Right lobe of liver (tissue), 6 donors: ENCODE data around the gene DIS3L2. TPM values are rescaled to one million over a fixed set of nuclear protein-coding genes. Genes with fewer than 3 reads are reported as not detected.

Experiments
- ATAC-seq, 4 donors: fragments of 200-7000 bp; cut with Tn5 transposase; one replicate each; pipeline ENCODE4 v1.9.1; 2020; ENCODE audit warnings: mild to moderate bottlenecking in 4 of 4, moderate library complexity in 4 of 4
- DNase-seq, 3 donors: peaks; one replicate each; pipeline ENCODE4 v3.0.0-alpha.2; 2020
- H3K27ac ChIP-seq, 3 donors: fragments of 200-600 bp; one replicate each; pipeline ENCODE4 v1.8.0; 2022
- H3K27me3 ChIP-seq, 2 donors: fragments of 200-600 bp; one replicate each; pipeline ENCODE4 v1.8.0; 2022
- H3K36me3 ChIP-seq, 4 donors: fragments of 200-600 bp; sonication (generic) in 1 of 4; one replicate each; pipeline versions ENCODE4 v1.5.1 to v1.8.0; 2017 to 2022; ENCODE audit warnings: control low read depth in 1 of 4
- H3K4me1 ChIP-seq, 4 donors: fragments of 200-600 bp; sonication (generic) in 1 of 4; one replicate each; pipeline versions ENCODE4 v1.5.1 to v1.8.0; 2017 to 2022; ENCODE audit warnings: control low read depth in 1 of 4
- H3K4me3 ChIP-seq, 3 donors: fragments of 200-600 bp; one replicate each; pipeline ENCODE4 v1.8.0; 2022
- H3K9me3 ChIP-seq, 4 donors: fragments of 200-600 bp; sonication (generic) in 1 of 4; one replicate each; pipeline versions ENCODE4 v1.5.1 to v1.8.0; 2017 to 2022; ENCODE audit warnings: control low read depth in 1 of 4
- CTCF ChIP-seq, 4 donors: fragments of 200-600 bp in 3 of 4; fragments of 450-650 bp in 1 of 4; IDR thresholded peaks; one replicate each; pipeline versions ENCODE4 v1.5.1 to v1.8.0; 2016 to 2022; ENCODE audit warnings: antibody characterized with exemption in 4 of 4, mild to moderate bottlenecking in 2 of 4
- POLR2A ChIP-seq: fragments of 450-650 bp; IDR thresholded peaks from one replicate; pipeline ENCODE4 v1.6.1; 2017; ENCODE audit warnings: antibody characterized with exemption, mild to moderate bottlenecking
- WGBS: methylation state at CpG from one replicate; pipeline ENCODE4 v1.1.6; 2018; ENCODE audit warnings: low coverage, low lambda C conversion rate; ENCODE audit not compliant: insufficient coverage; ENCODE audit errors: missing lambda C conversion rate; 5-methylcytosine and 5-hydroxymethylcytosine counted together
- intact Hi-C, 2 donors: fragments of 100-400 bp; cut with DNase I; formaldehyde crosslinking; loops; one replicate each; pipeline versions ENCODE4 v1.11.2 to v1.14.1; 2022
- total RNA-seq, 6 experiments: library from RNA; depleted of rRNA in 2 of 6; stranded (reverse); fragments of >200 nt in 2 of 6; fragmentation: NEBNext Ultra II Directional in 3 of 6; extraction: Animal tissue kit (Norgen Biotek cat#: 25700) in 3 of 6; gene quantifications; one replicate each; pipeline versions ENCODE4 v1.1.0 to v1.2.4, GENCODE V29; 2016 to 2023
- donor health status: DM: no; HTN: yes; CAD: no.
- donor health status: DM: no; HTN: no; CAD: no.
- donor health status: DM: no; HTN: no; CAD: no.
- donor health status: DM: no; HTN: yes; CAD: no.
- donor health status: DM: no; HTN: yes; CAD: no.

The DIS3L2 gene
- total RNA-seq, 6 experiments from 2014 or later, result 8.1 to 22.3 (median 16.7) TPM

DNA sequence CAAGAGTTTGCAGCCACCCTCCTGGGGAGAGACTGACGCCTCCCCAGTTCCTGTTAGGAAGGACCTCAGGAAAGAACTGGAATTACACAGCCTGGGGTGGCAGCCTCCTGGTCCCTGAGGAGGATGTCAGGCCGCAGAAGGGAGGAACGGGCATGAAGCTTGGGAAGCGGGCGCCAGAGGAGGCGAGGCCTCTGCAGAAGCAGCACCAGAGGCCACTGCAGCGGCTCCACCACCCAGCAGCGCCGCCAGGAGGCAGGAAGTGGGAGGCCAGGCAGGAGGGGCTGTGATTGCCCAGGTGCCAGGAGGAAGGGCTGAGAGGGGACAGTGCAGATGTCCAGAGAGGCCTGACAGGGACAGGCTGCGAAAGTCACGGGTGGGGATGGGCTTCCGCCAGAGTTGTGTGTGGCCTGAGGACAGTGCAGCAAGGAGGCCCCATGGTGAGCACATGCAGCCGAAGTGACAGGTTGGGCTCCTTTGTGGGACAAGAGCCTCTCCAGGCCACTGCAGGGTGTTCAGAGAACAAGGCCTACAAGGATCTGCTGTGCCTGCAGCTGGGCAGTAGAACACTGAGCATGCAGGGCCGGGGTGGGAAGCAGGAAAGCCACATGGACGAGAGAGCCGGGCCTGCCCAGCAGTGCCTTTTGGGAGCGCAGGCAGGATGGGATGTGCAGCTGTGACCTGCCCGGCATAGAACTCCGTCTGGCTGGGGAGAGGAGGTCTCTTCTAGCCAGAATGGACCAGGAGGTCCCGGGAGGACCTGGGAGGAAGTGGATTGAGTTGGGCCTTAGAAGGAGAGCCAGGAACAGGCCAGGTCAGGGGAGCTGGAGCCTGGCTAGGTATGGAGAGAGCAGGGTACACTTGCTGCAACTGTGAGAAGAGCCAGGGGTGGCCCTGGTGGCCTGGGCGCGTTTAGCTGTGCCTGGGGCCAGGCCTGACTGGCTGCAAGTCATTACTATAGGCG is 377.9 kb downstream of the DIS3L2 start:
- DNase-seq (peak in 1 of 3 donors; percentile 44), ATAC-seq (no peak)
- Histone ChIP-seq H3K4me3 (no peak overlapping the region), H3K36me3 (no peaks in the 10 kb centered on the region), H3K4me1 (no peaks in the 10 kb centered on the region), H3K27ac (no peak overlapping the region), H3K27me3 (no peaks in the 10 kb centered on the region), H3K9me3 (no peaks in the 10 kb centered on the region)
- intact Hi-C loops, result no loop called here
- 87% methylated on average over 11 of the region's 23 CpGs for WGBS
- TF ChIP-seq POLR2A (no peak), CTCF (IDR thresholded peaks at IDR 0.05) (no peak)

DNA sequence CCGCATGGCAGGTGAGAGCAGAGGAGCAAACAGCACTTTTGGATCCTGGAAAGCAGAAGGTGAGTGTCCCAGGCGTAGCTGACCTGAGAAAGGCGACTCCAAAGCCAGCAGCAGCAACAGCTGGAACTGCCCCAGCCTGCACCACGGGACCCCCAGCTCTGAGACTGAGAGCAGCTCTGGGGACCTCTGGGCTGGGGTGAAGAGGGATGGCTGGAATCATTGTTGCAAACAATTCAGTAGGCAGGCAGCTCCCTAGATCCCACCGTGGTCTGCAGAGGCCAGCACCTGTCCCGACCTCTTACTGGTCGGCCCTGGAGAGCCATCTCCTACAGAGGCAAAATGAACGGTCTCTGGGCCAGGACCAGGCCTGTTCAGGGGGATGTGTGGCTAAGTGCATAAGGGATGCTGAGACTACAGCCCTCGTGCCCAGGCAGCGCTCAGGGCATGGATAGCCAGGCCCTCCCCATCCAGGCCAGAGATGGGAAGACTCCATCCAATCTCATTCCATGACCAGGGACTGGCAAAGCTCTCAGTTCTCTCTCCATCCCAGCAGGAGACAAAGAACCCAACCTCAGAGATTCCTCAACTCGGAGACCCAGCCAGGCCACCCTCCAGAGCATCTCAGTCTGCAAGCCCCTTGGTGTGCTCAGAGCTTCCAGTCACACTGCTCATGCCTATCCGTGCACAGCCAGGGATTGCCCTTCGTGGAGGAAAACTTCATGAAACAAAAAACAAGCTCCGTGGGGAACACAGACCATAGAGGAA is 378.8 kb downstream of the DIS3L2 start:
- H3K4me1 ChIP-seq, result no peaks in the 10 kb centered on the region
- WGBS, result 93% methylated on average over 5 of the region's 14 CpGs
- H3K27me3 ChIP-seq, result no peaks in the 10 kb centered on the region
- no peak overlapping the region for H3K4me3 ChIP-seq
- no peaks in the 10 kb centered on the region for H3K36me3 ChIP-seq
- ATAC-seq (peak in 1 of 4 donors; percentile 3), DNase-seq (peak in 1 of 3 donors; percentile 22)
- TF ChIP-seq CTCF (IDR thresholded peaks at IDR 0.05) (no peak), POLR2A (no peak)
- intact Hi-C loops, result no loop called here
- H3K9me3 ChIP-seq, result no peaks in the 10 kb centered on the region
- no peak overlapping the region for H3K27ac ChIP-seq

- H3K36me3 ChIP-seq, result no peaks in the 10 kb centered on the region
- TF ChIP-seq POLR2A (no peak), CTCF (IDR thresholded peaks at IDR 0.05) (no peak)
- 73% methylated on average over 11 of the region's 17 CpGs for WGBS
- no peaks in the 10 kb centered on the region for H3K9me3 ChIP-seq
- peak in 1 of 3 donors; percentile 33 for DNase-seq
- ATAC-seq, result no peak
- H3K27ac ChIP-seq, result no peak overlapping the region
- no peak overlapping the region for H3K4me3 ChIP-seq
- H3K4me1 ChIP-seq, result no peaks in the 10 kb centered on the region
- H3K27me3 ChIP-seq, result no peaks in the 10 kb centered on the region
- intact Hi-C loops, result no loop called here
Measured at GRCh38 chr2:232341061-232341738, 379.7 kb downstream of the DIS3L2 start.

DNA sequence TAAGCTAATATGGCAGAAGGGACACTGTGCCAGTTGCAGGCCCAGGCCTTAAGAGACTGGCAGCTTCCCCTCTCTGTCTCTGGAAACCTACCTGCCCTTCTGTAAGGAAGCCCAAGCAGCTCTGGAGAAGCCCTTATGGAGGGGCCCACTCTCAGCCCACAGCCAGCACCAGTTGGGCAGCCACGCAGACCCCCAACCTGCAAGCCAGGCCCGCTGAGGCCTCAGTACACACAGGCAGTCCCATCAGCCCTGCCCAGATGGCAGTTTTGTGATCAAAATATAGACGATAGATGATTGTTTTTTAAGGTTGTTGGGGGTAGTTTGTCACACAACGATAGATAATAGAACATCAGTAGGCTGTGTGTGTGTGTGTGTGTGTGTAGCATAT is 380.2 kb downstream of the DIS3L2 start:
- WGBS, result no CpG with 5 or more reads among the region's 4 CpGs
- DNase-seq, result peak in 1 of 3 donors; percentile 35
- intact Hi-C loops, result no loop called here

More for the DNA sequence above, 380.2 kb downstream of the DIS3L2 start:
- Histone ChIP-seq H3K27me3 (no peaks in the 10 kb centered on the region), H3K36me3 (no peaks in the 10 kb centered on the region), H3K4me1 (no peaks in the 10 kb centered on the region), H3K4me3 (no peak overlapping the region), H3K27ac (no peak overlapping the region), H3K9me3 (no peaks in the 10 kb centered on the region)
- ATAC-seq, result no peak
- TF ChIP-seq POLR2A (no peak), CTCF (IDR thresholded peaks at IDR 0.05) (no peak)
